ENCODE measurements around the gene ERC2.

Gene ERC2

GRCh38 chr3:55487381-55488241 is 980.7 kb downstream of the ERC2 start:
- TF ChIP-seq TAF1 (IDR thresholded peaks at IDR 0.05; ENCODE audit: low read depth) = no peak
- TF ChIP-seq TEAD4 (IDR thresholded peaks at IDR 0.05) = no peak
- no peak for TF ChIP-seq ZBTB7A (IDR thresholded peaks at IDR 0.05; ENCODE audit: low read depth)
- no peak for TF ChIP-seq REST (IDR thresholded peaks at IDR 0.05; ENCODE audit: low read depth)
- no peak for TF ChIP-seq USF1 (IDR thresholded peaks at IDR 0.05)
- TF ChIP-seq TCF12 (IDR thresholded peaks at IDR 0.05; ENCODE audit: low read depth) = no peak
- TF ChIP-seq MAX (IDR thresholded peaks at IDR 0.05) = no peak
- TF ChIP-seq FOXM1 (IDR thresholded peaks at IDR 0.05; ENCODE audit: borderline replicate concordance, low read depth) = no peak
- TF ChIP-seq RAD21 (IDR thresholded peaks at IDR 0.05; ENCODE audit: low read depth) = no peak

GRCh38 chr3:55486857-55487380 is 981.3 kb downstream of the ERC2 start, which contains the start of gene WNT5A:
TSS of gene WNT5A (minus strand) at chr3:55487306. CDS start at chr3:55486985, 321 bp downstream.
- no peak for TF ChIP-seq TAF1 (IDR thresholded peaks at IDR 0.05; ENCODE audit: low read depth)
- no peak for TF ChIP-seq MAX (IDR thresholded peaks at IDR 0.05)
- TF ChIP-seq REST (IDR thresholded peaks at IDR 0.05; ENCODE audit: low read depth) = no peak
- TF ChIP-seq NFIC (IDR thresholded peaks at IDR 0.05) = no peak
- no peak for TF ChIP-seq CEBPB (IDR thresholded peaks at IDR 0.05)
- no peak for TF ChIP-seq ZBTB7A (IDR thresholded peaks at IDR 0.05; ENCODE audit: low read depth)
- no peak for TF ChIP-seq CREB1 (IDR thresholded peaks at IDR 0.05; ENCODE audit: low read depth)
- TF ChIP-seq EGR1 (IDR thresholded peaks at IDR 0.05) = no peak
- TF ChIP-seq TEAD4 (IDR thresholded peaks at IDR 0.05) = no peak
- TF ChIP-seq FOXM1 (IDR thresholded peaks at IDR 0.05; ENCODE audit: borderline replicate concordance, low read depth) = no peak
- TF ChIP-seq RAD21 (IDR thresholded peaks at IDR 0.05; ENCODE audit: low read depth) = no peak
- TF ChIP-seq EP300 (IDR thresholded peaks at IDR 0.05; ENCODE audit: borderline replicate concordance) = no peak
- TF ChIP-seq YY1 (IDR thresholded peaks at IDR 0.05; ENCODE audit: low read depth) = no peak

GRCh38 chr3:55486101-55486856 is 982.0 kb downstream of the ERC2 start:
- no peak for TF ChIP-seq NFIC (IDR thresholded peaks at IDR 0.05)
- no peak for TF ChIP-seq YY1 (IDR thresholded peaks at IDR 0.05; ENCODE audit: low read depth)
- TF ChIP-seq EP300 (IDR thresholded peaks at IDR 0.05; ENCODE audit: borderline replicate concordance) = no peak
- no peak for TF ChIP-seq CREB1 (IDR thresholded peaks at IDR 0.05; ENCODE audit: low read depth)
- no peak for TF ChIP-seq USF1 (IDR thresholded peaks at IDR 0.05)
- no peak for TF ChIP-seq TCF12 (IDR thresholded peaks at IDR 0.05; ENCODE audit: low read depth)
- no peak for TF ChIP-seq EGR1 (IDR thresholded peaks at IDR 0.05)
- TF ChIP-seq REST (IDR thresholded peaks at IDR 0.05; ENCODE audit: low read depth) = no peak

All from Ishikawa (cell line).